Stomach (tissue), 4 donors: ENCODE measurements around the gene TPCN1.

Experiments
- POLR2A ChIP-seq, 4 donors: fragments of 450-650 bp; IDR thresholded peaks; one replicate each; pipeline ENCODE4 v1.6.1; 2016; ENCODE audit warnings: antibody characterized with exemption in 4 of 4, control low read depth in 2 of 4, mild to moderate bottlenecking in 1 of 4, moderate library complexity in 1 of 4
- TF ChIP-seq, protein P1 (sequence below), 7 experiments: fragments of 450-650 bp in 4 of 7; fragments of 200-600 bp in 3 of 7; sonication (generic) in 3 of 7; IDR thresholded peaks; one replicate each; pipeline ENCODE4 v1.5.1; 2016 to 2019; ENCODE audit warnings: antibody characterized with exemption in 7 of 7, control low read depth in 2 of 7, mild to moderate bottlenecking in 1 of 7

GRCh38 chr12:113333418-113333750 is 112.1 kb downstream of the TPCN1 start:
- TF ChIP-seq, protein P1, sequence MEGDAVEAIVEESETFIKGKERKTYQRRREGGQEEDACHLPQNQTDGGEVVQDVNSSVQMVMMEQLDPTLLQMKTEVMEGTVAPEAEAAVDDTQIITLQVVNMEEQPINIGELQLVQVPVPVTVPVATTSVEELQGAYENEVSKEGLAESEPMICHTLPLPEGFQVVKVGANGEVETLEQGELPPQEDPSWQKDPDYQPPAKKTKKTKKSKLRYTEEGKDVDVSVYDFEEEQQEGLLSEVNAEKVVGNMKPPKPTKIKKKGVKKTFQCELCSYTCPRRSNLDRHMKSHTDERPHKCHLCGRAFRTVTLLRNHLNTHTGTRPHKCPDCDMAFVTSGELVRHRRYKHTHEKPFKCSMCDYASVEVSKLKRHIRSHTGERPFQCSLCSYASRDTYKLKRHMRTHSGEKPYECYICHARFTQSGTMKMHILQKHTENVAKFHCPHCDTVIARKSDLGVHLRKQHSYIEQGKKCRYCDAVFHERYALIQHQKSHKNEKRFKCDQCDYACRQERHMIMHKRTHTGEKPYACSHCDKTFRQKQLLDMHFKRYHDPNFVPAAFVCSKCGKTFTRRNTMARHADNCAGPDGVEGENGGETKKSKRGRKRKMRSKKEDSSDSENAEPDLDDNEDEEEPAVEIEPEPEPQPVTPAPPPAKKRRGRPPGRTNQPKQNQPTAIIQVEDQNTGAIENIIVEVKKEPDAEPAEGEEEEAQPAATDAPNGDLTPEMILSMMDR (IDR thresholded peaks at IDR 0.05) = no peak
- no peak for TF ChIP-seq POLR2A (IDR thresholded peaks at IDR 0.05)
